ENCODE measurements around the gene MUC7.
"Not testable (repeated sequence)": the region's sequence is repeated elsewhere in the genome, so short reads cannot be mapped to it uniquely, and the experiment has no call there.

The MUC7 gene

DNA sequence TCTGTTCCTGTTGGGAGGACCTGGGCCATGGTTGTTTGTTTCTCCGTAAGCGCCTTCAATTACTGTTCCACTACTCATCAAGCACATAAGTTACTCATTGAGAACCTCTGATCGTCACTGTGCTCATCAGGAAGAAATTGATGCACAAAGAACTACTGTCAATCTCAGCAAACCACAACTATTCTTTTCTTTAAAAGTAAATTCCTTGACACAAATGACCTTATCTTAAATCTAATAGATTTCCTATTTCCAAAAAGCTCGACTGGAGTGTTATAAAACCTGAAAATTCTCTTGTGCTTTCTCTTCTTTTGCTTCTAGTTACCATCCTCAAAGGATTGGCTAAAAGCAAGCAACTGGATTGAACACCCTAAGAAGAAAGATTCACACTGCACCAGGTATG is at the start of gene MUC7:
Gene MUC7 (plus strand): TSS at position 301 of the 400 bp plus-strand sequence. CDS start 1,825 bp downstream, outside the sequence.
- DNase-seq, result no peak

DNA sequence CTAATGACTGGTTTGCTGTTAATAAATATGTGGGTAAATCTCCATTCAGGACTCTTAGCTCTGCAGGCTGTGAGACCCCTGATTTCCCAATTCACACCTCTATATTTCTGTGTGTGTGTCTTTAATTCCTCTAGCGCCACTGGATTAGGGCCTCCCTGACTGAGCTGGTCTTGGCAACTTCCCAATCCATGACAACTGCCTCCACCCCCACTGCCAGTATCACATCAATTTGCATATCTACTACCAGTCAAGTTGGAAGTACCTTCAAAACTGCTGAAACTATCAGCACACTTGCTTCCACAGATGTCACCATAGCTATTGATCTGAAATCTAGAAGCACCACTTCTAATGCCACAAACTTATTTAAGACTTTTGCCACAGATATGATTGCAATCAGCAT is 46.7 kb upstream of the MUC7 start:
- no peak for DNase-seq

DNA sequence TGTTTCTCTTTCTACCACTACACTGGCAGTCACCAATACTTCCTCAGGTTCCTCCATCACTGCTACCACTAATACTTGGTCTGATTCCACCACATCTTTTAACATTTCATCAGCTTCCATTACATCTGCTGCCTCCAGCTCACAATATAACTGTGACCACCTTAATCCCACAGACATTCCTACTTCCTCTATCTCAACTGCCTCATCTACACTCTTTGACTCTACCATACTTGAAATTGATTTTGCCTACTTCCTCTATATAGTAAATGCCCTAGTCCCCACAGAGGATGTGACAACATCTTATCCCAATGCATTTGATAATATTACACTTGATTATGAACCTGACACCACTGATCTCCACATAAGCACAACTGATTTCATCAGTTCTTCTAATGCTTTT is 45.2 kb upstream of the MUC7 start:
- DNase-seq, result no peak

- no peak for DNase-seq
These were observed 34.8 kb upstream of the MUC7 start for GRCh38 chr4:70437197-70437596.

- DNase-seq, result no peak
These were observed 29.5 kb upstream of the MUC7 start for GRCh38 chr4:70442474-70442873.

GRCh38 chr4:70443329-70443728 is 28.7 kb upstream of the MUC7 start:
- no peak for DNase-seq

DNA sequence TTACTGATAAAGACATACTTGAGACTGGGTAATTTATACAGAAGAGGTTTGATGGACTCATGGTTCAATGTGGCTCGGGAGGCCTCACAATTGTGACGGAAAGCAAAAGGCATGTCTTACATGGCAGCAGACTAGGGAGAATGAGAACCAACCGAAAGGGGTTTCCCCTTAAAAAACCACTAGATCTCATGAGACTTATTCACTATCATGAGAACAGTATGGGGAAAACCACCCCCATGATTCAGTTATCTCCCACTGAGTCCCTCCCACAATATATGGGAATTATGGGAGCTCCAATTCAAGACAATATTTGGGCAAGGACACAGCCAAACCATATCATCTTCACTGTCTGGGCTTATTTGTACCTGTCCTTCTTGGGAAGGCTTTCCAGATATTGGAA is 22.8 kb upstream of the MUC7 start:
- DNase-seq, result no peak

GRCh38 chr4:70452946-70453345 is 19.1 kb upstream of the MUC7 start:
- DNase-seq, result no peak

DNA sequence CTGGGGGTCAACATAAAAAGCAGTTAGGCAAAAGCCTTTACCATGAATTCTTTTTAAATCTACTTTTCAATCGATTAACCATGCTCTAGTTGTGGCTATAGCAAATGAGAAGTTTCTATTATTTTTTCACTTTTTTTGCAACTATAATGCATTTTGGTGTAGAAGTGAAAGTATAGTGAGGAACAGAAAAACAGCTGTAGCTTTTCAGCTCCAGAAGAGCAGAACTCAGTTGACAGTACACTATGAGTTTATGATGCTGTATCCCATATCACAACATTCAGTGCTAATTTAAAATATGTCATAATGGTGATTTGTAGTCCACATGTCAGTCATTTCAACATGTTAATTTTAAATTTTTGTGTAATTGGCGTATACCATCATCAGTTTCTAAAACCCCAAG is 8.7 kb upstream of the MUC7 start:
- no peak for DNase-seq

DNA sequence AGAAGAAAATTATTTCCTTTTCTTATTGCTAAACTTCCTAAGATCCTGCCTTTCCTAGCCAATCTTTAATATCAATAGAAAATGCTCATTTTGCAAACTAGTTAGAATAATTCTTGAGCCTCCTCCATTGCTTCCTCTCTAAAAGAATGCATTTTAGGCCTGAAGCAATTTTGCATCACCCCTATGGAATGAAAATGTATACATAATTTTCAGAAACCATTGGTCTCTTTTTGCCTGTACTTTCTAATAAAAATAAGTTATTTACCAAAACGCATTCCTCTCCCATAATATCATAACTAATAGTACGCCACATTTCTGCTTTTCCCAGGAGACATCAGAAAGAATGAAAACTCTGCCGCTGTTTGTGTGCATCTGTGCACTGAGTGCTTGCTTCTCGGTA is 1.7 kb downstream of the MUC7 start:
- DNase-seq, result no peak

- no peak for DNase-seq
These were observed 16.8 kb downstream of the MUC7 start for GRCh38 chr4:70488748-70489147.

DNA sequence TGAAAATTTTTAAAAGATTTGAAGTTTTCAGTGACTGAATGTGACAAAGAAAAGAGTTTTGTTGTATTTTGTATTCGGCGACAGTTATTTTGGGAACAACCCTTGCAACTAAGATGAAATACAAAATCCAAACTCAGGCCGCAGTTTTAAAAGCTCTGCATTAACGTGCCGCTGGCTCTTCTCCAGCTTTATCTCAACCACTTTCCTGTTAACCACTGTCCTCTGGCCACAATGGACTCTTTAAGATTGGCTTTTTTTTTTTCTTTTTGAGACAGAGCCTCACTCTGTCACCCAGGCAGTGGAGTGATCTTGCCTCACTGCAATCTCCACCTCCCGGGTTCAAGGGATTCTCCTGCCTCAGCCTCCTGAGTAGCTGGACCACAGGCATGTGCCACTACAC is 24.2 kb downstream of the MUC7 start:
- no peak for DNase-seq

DNA sequence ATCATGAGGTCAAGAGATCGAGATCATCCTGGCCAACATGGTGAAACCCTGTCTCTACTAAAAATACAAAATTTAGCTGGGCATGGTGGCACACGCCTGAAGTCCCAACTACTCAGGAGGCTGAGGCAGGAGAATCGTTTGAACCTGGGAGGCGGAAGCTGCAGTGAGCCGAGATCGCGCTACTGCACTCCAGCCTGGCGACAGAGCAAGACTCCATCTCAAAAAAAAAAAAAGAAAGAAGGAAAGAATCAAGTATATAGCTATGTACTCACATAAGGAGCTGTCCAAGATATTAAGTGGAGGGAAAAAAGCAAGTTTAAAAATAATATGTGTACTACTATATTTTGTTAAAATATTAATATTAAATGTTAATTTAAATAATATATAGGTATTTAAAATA is 29.8 kb downstream of the MUC7 start:
- not testable (repeated sequence) for DNase-seq

DNA sequence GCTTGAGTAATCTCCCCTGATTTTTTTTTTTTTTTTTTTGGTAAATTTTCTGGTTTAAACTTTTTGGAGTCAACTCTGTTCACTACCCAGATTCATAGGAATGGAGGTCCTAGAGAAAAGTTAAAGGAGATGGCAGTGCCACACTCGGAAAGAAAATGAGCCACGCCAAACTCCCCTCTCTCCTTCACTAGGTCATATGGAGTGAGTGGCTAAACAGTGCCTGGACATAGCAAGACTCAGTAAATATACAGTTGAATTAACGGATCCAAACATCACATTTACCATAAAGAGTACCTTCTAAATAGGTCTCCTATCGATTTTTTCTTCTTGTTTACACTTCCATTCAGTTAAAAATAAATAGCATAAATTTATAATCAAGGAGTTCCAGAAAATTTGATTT is 32.7 kb downstream of the MUC7 start:
- DNase-seq, result no peak

GRCh38 chr4:70505151-70505748 is 33.3 kb downstream of the MUC7 start:
- DNase-seq, result no peak

DNA sequence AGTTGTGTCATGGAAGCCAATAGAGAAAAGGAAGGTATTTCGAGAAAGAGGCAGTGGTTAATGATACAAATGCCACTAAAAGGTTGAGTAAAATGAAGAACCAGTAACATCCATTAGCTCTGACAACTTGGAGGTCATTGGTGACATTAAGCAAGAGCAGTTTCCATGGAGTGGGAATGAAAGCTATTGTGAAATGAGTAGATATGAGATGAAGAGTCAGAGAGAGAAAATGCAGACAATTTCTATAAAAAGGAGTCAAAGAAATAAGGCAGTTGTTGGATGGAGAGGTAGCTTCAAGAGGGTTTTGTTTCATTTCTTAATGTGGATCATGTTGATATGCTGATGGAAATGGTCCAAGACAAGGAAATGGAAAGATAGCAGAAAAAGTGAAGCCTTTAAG is 36.8 kb downstream of the MUC7 start:
- DNase-seq, result no peak

DNA sequence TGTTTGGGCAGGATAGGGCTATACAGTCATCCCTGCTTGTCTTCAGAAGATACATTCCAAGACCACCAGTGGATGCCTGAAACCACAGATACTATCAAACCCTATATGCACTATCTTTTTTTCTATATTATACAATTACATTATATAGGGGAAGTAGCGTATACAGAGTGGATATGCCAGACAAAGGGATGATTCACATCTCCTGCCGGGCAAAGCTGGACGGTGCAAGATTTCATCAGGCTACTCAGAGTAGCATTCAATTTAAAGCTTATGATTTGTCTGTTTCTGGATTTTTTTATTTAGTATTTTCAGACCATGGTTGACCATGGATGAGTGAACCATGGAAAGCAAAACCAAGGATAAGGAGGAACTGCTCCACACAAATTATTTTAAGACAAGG is 39.4 kb downstream of the MUC7 start:
- DNase-seq, result no peak

- no peak for DNase-seq
These were observed 43.6 kb downstream of the MUC7 start for GRCh38 chr4:70515367-70516250.

GRCh38 chr4:70518269-70518668 is 46.3 kb downstream of the MUC7 start, which contains the start of gene AMTN:
Gene AMTN, plus strand, starts transcription at chr4:70518569. Its CDS starts 209 bp downstream, at chr4:70518778.
- no peak for DNase-seq

DNA sequence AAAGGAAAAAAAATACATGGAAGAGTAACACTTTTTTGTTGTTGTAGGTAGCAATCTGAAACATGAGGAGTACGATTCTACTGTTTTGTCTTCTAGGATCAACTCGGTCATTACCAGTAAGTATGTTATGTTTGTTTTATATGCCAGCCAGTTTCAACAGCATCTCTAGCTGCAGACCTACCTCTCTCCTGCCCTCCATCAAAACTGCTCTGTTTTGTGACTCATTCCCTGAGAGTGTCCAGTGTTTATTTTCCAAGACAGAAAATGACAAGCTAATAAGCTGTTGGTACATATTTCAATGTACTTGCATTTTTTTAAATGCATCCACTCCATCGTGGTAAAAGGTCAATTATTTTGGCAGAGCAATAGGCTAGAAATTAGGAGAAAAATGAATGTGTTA is 46.7 kb downstream of the MUC7 start:
- DNase-seq, result no peak

DNA sequence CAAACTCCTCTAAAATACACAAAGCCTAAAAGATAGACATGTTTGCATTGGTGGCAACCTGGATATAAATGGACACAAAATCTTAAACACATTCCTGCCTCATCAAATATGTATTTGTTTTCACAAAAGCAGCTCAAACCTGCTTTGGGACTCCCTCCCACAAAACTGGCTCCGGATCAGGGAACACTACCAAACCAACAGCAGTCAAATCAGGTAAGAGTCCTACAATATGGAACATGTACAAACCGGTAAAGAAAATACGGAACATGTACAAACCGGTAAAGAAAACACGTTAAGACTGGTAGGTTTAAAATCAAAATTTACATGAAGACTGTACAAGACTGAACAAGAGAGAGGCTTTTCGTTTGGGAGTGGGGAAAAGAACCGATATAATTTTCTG is 50.6 kb downstream of the MUC7 start:
- no peak for DNase-seq

- no peak for DNase-seq
These were observed 59.0 kb downstream of the MUC7 start for GRCh38 chr4:70530997-70531396.

GRCh38 chr4:70531981-70532380 is 60.0 kb downstream of the MUC7 start:
- DNase-seq, result no peak

Data from NCI-H2107 (cell line).